A549 (cell line): ENCODE data around the gene NARS2. TPM values are rescaled to one million over a fixed set of nuclear protein-coding genes. Genes with fewer than 3 reads are reported as not detected.

Experiments used
- ATAC-seq, 2 experiments: fragments of 200-7000 bp in 1 of 2; fragments of >200 bp in 1 of 2; cut with Nextera tagmentation in 1 of 2; cut with Tn5 transposase in 1 of 2; 3 replicates each; pipeline versions ENCODE4 v1.8.0 to v1.9.1; 2018 to 2020; ENCODE audit warnings: mild to moderate bottlenecking in 1 of 2, moderate library complexity in 1 of 2
- CTCF ChIA-PET: fragments of 300-600 bp; sonication (Branson Sonifier 250); formaldehyde crosslinking; extraction: SDS; loops from one replicate; lab custom pipeline; 2021; ENCODE audit warnings: antibody characterized with exemption, inconsistent platforms; lab: Yijun Ruan, JAX
- POLR2A ChIA-PET: fragments of 350-600 bp; formaldehyde crosslinking; extraction: SDS; loops from one replicate; lab custom pipeline; 2021; ENCODE audit warnings: antibody characterized with exemption, inconsistent platforms; lab: Yijun Ruan, JAX
- DNase-seq, 2 experiments: peaks; one replicate each; pipeline versions ENCODE4 v3.0.0 to v3.0.0-alpha.2; 2011 to 2016; ENCODE audit warnings: low read depth in 1 of 2, low spot score in 1 of 2
- FAIRE-seq: peaks from 2 replicates; lab custom pipeline; 2011; peaks lifted over from hg19 to GRCh38; lab: Jason Lieb, UNC
- H3K27ac ChIP-seq, 2 experiments: fragments of >200 bp; sonication (Bioruptor Twin); formaldehyde crosslinking; 3 replicates each; pipeline ENCODE4 v1.5.1; 2016 to 2017
- H3K4me1 ChIP-seq: fragments of >200 bp; sonication (Bioruptor Twin); formaldehyde crosslinking; 3 replicates; pipeline ENCODE4 v1.6.1; 2016
- H3K4me2 ChIP-seq: fragments of >200 bp; sonication (Bioruptor Twin); formaldehyde crosslinking; 3 replicates; pipeline ENCODE4 v1.6.1; 2016
- H3K4me3 ChIP-seq: fragments of >200 bp; sonication (Bioruptor Twin); formaldehyde crosslinking; 3 replicates; pipeline ENCODE4 v1.5.1; 2016
- H3K9me3 ChIP-seq: fragments of >200 bp; sonication (Bioruptor Twin); formaldehyde crosslinking; 3 replicates; pipeline ENCODE4 v1.6.1; 2016
- CBX2 ChIP-seq: fragments of 200-600 bp; sonication (generic); IDR thresholded peaks from 2 replicates; pipeline ENCODE4 v1.6.1; 2016; ENCODE audit warnings: low read depth, mild to moderate bottlenecking, borderline replicate concordance
- CEBPB ChIP-seq, 2 experiments: fragments of >200 bp in 1 of 2; sonication (Bioruptor Twin) in 1 of 2; formaldehyde crosslinking in 1 of 2; IDR thresholded peaks; 2 replicates each; pipeline ENCODE4 v1.6.1; 2012 to 2016
- CHD4 ChIP-seq: fragments of 200-600 bp; sonication (generic); IDR thresholded peaks from 2 replicates; pipeline ENCODE4 v1.6.1; 2016; ENCODE audit warnings: antibody characterized with exemption, mild to moderate bottlenecking, borderline replicate concordance
- EHMT2 ChIP-seq: fragments of 200-600 bp; sonication (generic); IDR thresholded peaks from 2 replicates; pipeline ENCODE4 v1.6.1; 2016; ENCODE audit warnings: antibody characterized with exemption, low read depth, mild to moderate bottlenecking, moderate library complexity
- EP300 ChIP-seq, 2 experiments: fragments of >200 bp; sonication (Bioruptor Twin); formaldehyde crosslinking; IDR thresholded peaks; 2 replicates in 1 of 2; 3 replicates in 1 of 2; pipeline ENCODE4 v1.6.1; 2016 to 2017
- FOSL2 ChIP-seq, 2 experiments: fragments of 450-650 bp in 1 of 2; fragments of >200 bp in 1 of 2; sonication (Bioruptor Twin) in 1 of 2; formaldehyde crosslinking; IDR thresholded peaks; 2 replicates each; pipeline versions ENCODE4 v1.5.0 to v1.6.1; 2016 to 2020; ENCODE audit warnings: mild to moderate bottlenecking in 1 of 2, moderate library complexity in 1 of 2
- FOXS1 ChIP-seq: fragments of 250-450 bp; sonication (Bioruptor Pico); IDR thresholded peaks from 2 replicates; pipeline ENCODE4 v1.5.0; 2020; ENCODE audit warnings: mild to moderate bottlenecking, moderate library complexity
- HOXA7 ChIP-seq: fragments of 250-450 bp; sonication (Bioruptor Pico); IDR thresholded peaks from 2 replicates; pipeline ENCODE4 v1.5.0; 2020; ENCODE audit warnings: mild to moderate bottlenecking, moderate library complexity
- HOXB13 ChIP-seq: fragments of 250-450 bp; sonication (Bioruptor Pico); IDR thresholded peaks from 2 replicates; pipeline ENCODE4 v1.5.0; 2020; ENCODE audit warnings: low read depth, mild to moderate bottlenecking, moderate library complexity
- NR3C1 ChIP-seq: fragments of >200 bp; sonication (Bioruptor Twin); formaldehyde crosslinking; IDR thresholded peaks from 3 replicates; pipeline ENCODE4 v1.6.1; 2017
- PHF8 ChIP-seq: fragments of 200-600 bp; sonication (generic); IDR thresholded peaks from 2 replicates; pipeline ENCODE4 v1.6.1; 2016; ENCODE audit warnings: low read depth, mild to moderate bottlenecking, antibody characterized with exemption, moderate library complexity, borderline replicate concordance
- RCOR1 ChIP-seq: fragments of 150-350 bp; IDR thresholded peaks from 2 replicates; pipeline ENCODE4 v1.6.1; 2014; ENCODE audit warnings: antibody characterized with exemption, low read length, low read depth
- RFX5 ChIP-seq: fragments of 450-650 bp; IDR thresholded peaks from 2 replicates; pipeline ENCODE4 v1.7.1; 2014; ENCODE audit warnings: antibody characterized with exemption, mild to moderate bottlenecking, moderate library complexity
- RNF2 ChIP-seq: fragments of 200-600 bp; sonication (generic); IDR thresholded peaks from 2 replicates; pipeline ENCODE4 v1.6.1; 2016; ENCODE audit warnings: low read depth, mild to moderate bottlenecking, antibody characterized with exemption, moderate library complexity, borderline replicate concordance
- SREBF2 ChIP-seq: fragments of 450-650 bp; IDR thresholded peaks from 2 replicates; pipeline ENCODE4 v1.6.1; 2014; ENCODE audit warnings: mild to moderate bottlenecking, moderate library complexity
- TP53 ChIP-seq: fragments of 250-450 bp; sonication (Bioruptor Pico); IDR thresholded peaks from 2 replicates; pipeline ENCODE4 v1.5.0; 2021; ENCODE audit warnings: mild to moderate bottlenecking, moderate library complexity
- ZC3H11A ChIP-seq: fragments of 450-650 bp; IDR thresholded peaks from 2 replicates; pipeline ENCODE4 v1.6.1; 2014; ENCODE audit warnings: antibody characterized with exemption, mild to moderate bottlenecking
- ZFP36 ChIP-seq: fragments of 450-650 bp; IDR thresholded peaks from 2 replicates; pipeline ENCODE4 v1.6.1; 2014; ENCODE audit warnings: borderline replicate concordance; ENCODE audit not compliant: partially characterized antibody
- WGBS: methylation state at CpG from one replicate; pipeline ENCODE4 v1.1.6; 2017; ENCODE audit errors: missing lambda C conversion rate; 5-methylcytosine and 5-hydroxymethylcytosine counted together
- polyA plus RNA-seq, 4 experiments: library from polyadenylated mRNA; depleted of rRNA in 3 of 4; stranded (reverse); fragments of >200 nt; fragmentation: RNase III in 1 of 4; extraction: RNeasy Plus Mini Kit Qiagen cat#74134 plus additional on column Dnase treatment in 1 of 4; gene quantifications; 2 replicates in 3 of 4; 3 replicates in 1 of 4; pipeline ENCODE4 v1.2.3, GENCODE V29; 2011 to 2017
- TF ChIP-seq, protein P1 (sequence below): fragments of 250-450 bp; sonication (Bioruptor Pico); IDR thresholded peaks from 2 replicates; pipeline ENCODE4 v1.5.0; 2020; ENCODE audit warnings: low read depth, mild to moderate bottlenecking, moderate library complexity
- TF ChIP-seq, protein P2 (sequence below): IDR thresholded peaks from 2 replicates; pipeline ENCODE4 v1.6.1; 2012
- TF ChIP-seq, protein P3 (sequence below): IDR thresholded peaks from 2 replicates; pipeline ENCODE4 v1.6.1; 2012
- TF ChIP-seq, protein P4 (sequence below): fragments of 150-350 bp; IDR thresholded peaks from 2 replicates; pipeline ENCODE4 v1.6.1; 2014; ENCODE audit warnings: low read depth, mild to moderate bottlenecking, low read length

Gene NARS2
- polyA plus RNA-seq, 2 of the 4 experiments (the other 2 are of a cell fraction), result 29.7 to 57.7 TPM

DNA sequence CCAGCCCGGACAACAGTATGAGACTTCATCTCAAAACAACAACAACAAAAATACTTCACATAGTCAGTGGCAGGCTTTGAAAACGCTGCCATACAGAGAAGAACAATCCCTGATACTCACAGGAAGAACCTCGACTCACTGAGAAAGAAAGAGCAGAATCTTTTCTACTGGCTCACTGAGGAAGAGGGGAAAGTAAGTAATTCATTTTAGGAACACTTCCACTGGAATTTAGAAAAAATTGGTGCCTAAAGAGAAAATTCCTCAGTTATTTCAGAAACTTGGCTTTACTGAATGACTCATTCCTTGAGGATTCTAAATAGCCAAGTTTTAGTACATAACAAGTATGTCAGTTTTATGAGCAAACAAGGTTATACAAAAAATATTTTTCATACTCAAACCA lies 12.3 kb downstream of the NARS2 start:
- FAIRE-seq (no peak), DNase-seq (peak in 1 of 2 experiments; percentile 9)
- no peak overlapping the region for H3K4me3 ChIP-seq

DNA sequence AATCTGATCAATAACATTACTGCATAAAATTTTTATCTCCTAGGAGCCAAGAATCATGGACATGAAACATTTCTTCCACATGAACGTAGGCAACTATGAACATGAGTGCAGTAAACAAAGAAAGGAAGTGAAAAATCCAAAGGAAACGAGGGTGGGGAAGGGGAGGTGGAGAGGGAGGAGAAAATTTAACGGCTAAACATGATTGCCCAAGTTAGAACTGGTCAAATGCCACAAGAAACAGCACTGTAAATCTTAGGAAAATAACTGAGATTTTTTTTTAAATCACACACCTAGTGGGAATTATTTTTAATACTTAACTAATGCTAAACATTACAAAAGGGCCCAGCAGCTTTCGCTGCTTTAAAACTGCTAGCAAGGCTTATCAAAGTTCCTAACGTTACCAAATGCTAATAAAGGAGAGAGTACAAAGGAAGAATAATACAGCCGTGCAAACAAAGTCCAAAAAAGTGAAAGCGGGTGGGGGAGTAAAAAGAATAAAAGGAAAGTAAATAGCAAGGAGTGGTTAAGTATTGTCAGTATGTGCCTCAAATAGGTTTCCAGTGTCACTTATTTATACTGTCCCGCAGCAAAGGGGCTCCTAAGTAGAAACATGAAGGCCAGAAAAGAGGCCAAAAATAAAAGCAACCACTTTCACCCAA lies 13.7 kb downstream of the NARS2 start:
- Histone ChIP-seq H3K4me1 (peaks cover 30% of the 10 kb centered on the region), H3K27ac (peak overlapping the region; percentile 14 to 75; a peak in 4 of 6 replicates), H3K9me3 (no peaks in the 10 kb centered on the region), H3K4me2 (peak overlapping the region; percentile 60), H3K4me3 (no peak overlapping the region)
- TF ChIP-seq SREBF2 (no peak), ZFP36 (no peak), CBX2 (no peak), EP300 (IDR thresholded peaks at IDR 0.05) (no peak), HOXA7 (CRISPR knock-in tag) (no peak), TP53 (CRISPR knock-in tag) (no peak), HOXB13 (no peak), PHF8 (no peak), NR3C1 (no peak), CEBPB (IDR thresholded peaks at IDR 0.05) (no peak), CHD4 (no peak), RNF2 (no peak), RCOR1 (no peak), RFX5 (no peak), FOXS1 (CRISPR knock-in tag) (no peak), EHMT2 (no peak)
- TF ChIP-seq, protein P1, sequence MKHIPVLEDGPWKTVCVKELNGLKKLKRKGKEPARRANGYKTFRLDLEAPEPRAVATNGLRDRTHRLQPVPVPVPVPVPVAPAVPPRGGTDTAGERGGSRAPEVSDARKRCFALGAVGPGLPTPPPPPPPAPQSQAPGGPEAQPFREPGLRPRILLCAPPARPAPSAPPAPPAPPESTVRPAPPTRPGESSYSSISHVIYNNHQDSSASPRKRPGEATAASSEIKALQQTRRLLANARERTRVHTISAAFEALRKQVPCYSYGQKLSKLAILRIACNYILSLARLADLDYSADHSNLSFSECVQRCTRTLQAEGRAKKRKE, result no peak
- TF ChIP-seq, protein P2, sequence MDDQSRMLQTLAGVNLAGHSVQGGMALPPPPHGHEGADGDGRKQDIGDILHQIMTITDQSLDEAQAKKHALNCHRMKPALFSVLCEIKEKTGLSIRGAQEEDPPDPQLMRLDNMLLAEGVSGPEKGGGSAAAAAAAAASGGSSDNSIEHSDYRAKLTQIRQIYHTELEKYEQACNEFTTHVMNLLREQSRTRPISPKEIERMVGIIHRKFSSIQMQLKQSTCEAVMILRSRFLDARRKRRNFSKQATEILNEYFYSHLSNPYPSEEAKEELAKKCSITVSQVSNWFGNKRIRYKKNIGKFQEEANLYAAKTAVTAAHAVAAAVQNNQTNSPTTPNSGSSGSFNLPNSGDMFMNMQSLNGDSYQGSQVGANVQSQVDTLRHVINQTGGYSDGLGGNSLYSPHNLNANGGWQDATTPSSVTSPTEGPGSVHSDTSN, result no peak
- TF ChIP-seq, protein P3, sequence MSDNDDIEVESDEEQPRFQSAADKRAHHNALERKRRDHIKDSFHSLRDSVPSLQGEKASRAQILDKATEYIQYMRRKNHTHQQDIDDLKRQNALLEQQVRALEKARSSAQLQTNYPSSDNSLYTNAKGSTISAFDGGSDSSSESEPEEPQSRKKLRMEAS, result no peak
- TF ChIP-seq, protein P4, sequence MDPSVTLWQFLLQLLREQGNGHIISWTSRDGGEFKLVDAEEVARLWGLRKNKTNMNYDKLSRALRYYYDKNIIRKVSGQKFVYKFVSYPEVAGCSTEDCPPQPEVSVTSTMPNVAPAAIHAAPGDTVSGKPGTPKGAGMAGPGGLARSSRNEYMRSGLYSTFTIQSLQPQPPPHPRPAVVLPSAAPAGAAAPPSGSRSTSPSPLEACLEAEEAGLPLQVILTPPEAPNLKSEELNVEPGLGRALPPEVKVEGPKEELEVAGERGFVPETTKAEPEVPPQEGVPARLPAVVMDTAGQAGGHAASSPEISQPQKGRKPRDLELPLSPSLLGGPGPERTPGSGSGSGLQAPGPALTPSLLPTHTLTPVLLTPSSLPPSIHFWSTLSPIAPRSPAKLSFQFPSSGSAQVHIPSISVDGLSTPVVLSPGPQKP, result no peak
- CTCF ChIA-PET, result interaction anchor here (0.6 kb wide), 2 partner anchors 129 to 144 kb away, joined by 3 to 4 read pairs; no protein-coding TSS in a partner anchor
- POLR2A ChIA-PET, result no interaction called here
- no peak for DNase-seq
- ATAC-seq, result no peak
- WGBS, result 15% methylated on average over 8 of the region's 8 CpGs
- FAIRE-seq, result no peak

More for the DNA sequence above, 12.3 kb downstream of the NARS2 start:
- POLR2A ChIA-PET, result no interaction called here
- Histone ChIP-seq H3K4me2 (peak overlapping the region; percentile 60), H3K9me3 (no peaks in the 10 kb centered on the region), H3K4me1 (peaks cover 35% of the 10 kb centered on the region), H3K27ac (peak overlapping the region; percentile 32 to 75; a peak in 5 of 6 replicates)
- TF ChIP-seq FOSL2 (IDR thresholded peaks at IDR 0.05), result no peak
- peak; percentile 64; the same call in 1 of the 2 replicates for TF ChIP-seq FOSL2 (CRISPR knock-in tag; IDR thresholded peaks at IDR 0.05)
- no peak for TF ChIP-seq ZC3H11A
- WGBS, result 19% methylated on average over 3 of the region's 3 CpGs
- CTCF ChIA-PET, result no interaction called here
- peak in 1 of 2 experiments; percentile 56; a peak in 3 of 6 replicates for ATAC-seq
